ENCODE results near the gene MICB. TPM values are rescaled to one million over a fixed set of nuclear protein-coding genes. Genes with fewer than 3 reads are reported as not detected.
"Not testable (repeated sequence)": the region's sequence is repeated elsewhere in the genome, so short reads cannot be mapped to it uniquely, and the experiment has no call there.

The MICB gene
- total RNA-seq, 3 donors from 2014 or later, result 2.9 to 4.6 (median 4.0) TPM

- TF ChIP-seq CTCF (IDR thresholded peaks at IDR 0.05) (peak in 1 of 3 donors; percentile 9), POLR2A (IDR thresholded peaks at IDR 0.05) (peak; percentile 31), POLR2AphosphoS5 (IDR thresholded peaks at IDR 0.05) (peak; percentile 55 to 91 (median 87))
- peak within 1 kb of the TSS; percentile 21 to 67 (median 50) for H3K4me3 ChIP-seq
- peak; percentile 95 for DNase-seq (ENCODE audit: low spot score in 2 of 2)
- intact Hi-C loops (cut with DNase I; ENCODE audit: low total_unique reads), result loop anchor here (5.0 kb wide), 1 partner anchor 45 kb away; the partner anchor contains the start of gene NCR3
- no peaks in the 10 kb centered on the region for H3K27me3 ChIP-seq
- no peaks in the 10 kb centered on the region for H3K9me3 ChIP-seq
- no peaks in the 10 kb centered on the region for H3K36me3 ChIP-seq
- H3K4me1 ChIP-seq, result peaks cover 0 to 11% of the 10 kb centered on the region in 2 donors
- H3K27ac ChIP-seq, result peak within 1 kb of the TSS; percentile 75 to 84
Observed at GRCh38 chr6:31546958-31547726, 49.2 kb downstream of the MICB start, which contains the start of gene NFKBIL1. Gene NFKBIL1 (plus strand): TSS chr6:31547608. CDS start chr6:31547695, 87 bp downstream.

GRCh38 chr6:31547727-31548543, 50.0 kb downstream of the MICB start:
- no peak for TF ChIP-seq POLR2AphosphoS5 (IDR thresholded peaks at IDR 0.05)
- TF ChIP-seq POLR2A (IDR thresholded peaks at IDR 0.05), result no peak
- no peaks in the 10 kb centered on the region for H3K27me3 ChIP-seq
- H3K9me3 ChIP-seq, result no peaks in the 10 kb centered on the region
- peaks cover 0 to 7% of the 10 kb centered on the region in 2 donors for H3K4me1 ChIP-seq
- intact Hi-C loops (cut with DNase I; ENCODE audit: low total_unique reads), result loop anchor here (5.0 kb wide), 1 partner anchor 44 kb away; the partner anchor contains the start of gene NCR3
- no peaks in the 10 kb centered on the region for H3K36me3 ChIP-seq
- DNase-seq (ENCODE audit: low spot score in 2 of 2), result no peak
- H3K27ac ChIP-seq, result peak overlapping the region; percentile 75 to 84
- peak overlapping the region; percentile 21 to 67 (median 50) for H3K4me3 ChIP-seq

GRCh38 chr6:31548544-31548873, 50.6 kb downstream of the MICB start:
- Histone ChIP-seq H3K4me1 (peaks cover 0 to 6% of the 10 kb centered on the region in 2 donors), H3K4me3 (peak overlapping the region in 2 of 3 donors; percentile 50 to 67), H3K36me3 (no peaks in the 10 kb centered on the region), H3K27me3 (no peaks in the 10 kb centered on the region), H3K27ac (peak overlapping the region; percentile 69 to 75), H3K9me3 (no peaks in the 10 kb centered on the region)
- DNase-seq (ENCODE audit: low spot score in 2 of 2), result no peak
- no peak for TF ChIP-seq CTCF (IDR thresholded peaks at IDR 0.05)
- intact Hi-C loops (cut with DNase I; ENCODE audit: low total_unique reads), result loop anchor here (5.0 kb wide), 1 partner anchor 44 kb away; the partner anchor contains the start of gene NCR3

GRCh38 chr6:31551371-31551770, 53.4 kb downstream of the MICB start:
- H3K9me3 ChIP-seq; DNase-seq (ENCODE audit: low spot score in 2 of 2); H3K4me3 ChIP-seq; H3K36me3 ChIP-seq; intact Hi-C loops (cut with DNase I; ENCODE audit: low total_unique reads); H3K27me3 ChIP-seq; H3K4me1 ChIP-seq; H3K27ac ChIP-seq: not testable (repeated sequence)
- peak in 1 of 3 donors; percentile 13 for TF ChIP-seq CTCF (IDR thresholded peaks at IDR 0.05)

- no peak overlapping the region for H3K4me3 ChIP-seq
- no peak overlapping the region for H3K27ac ChIP-seq
- intact Hi-C loops (cut with DNase I; ENCODE audit: low total_unique reads), result no loop called here
- no peaks in the 10 kb centered on the region for H3K9me3 ChIP-seq
- no peak for DNase-seq (ENCODE audit: low spot score in 2 of 2)
- H3K4me1 ChIP-seq, result no peaks in the 10 kb centered on the region
- no peaks in the 10 kb centered on the region for H3K27me3 ChIP-seq
- no peaks in the 10 kb centered on the region for H3K36me3 ChIP-seq
- no peak for TF ChIP-seq CTCF (IDR thresholded peaks at IDR 0.05)
Observed at GRCh38 chr6:31556307-31556706, 58.4 kb downstream of the MICB start.

Data from breast epithelium (tissue), 4 donors.